Measurements from ENCODE around the gene CFAP251. TPM values are rescaled to one million over a fixed set of nuclear protein-coding genes. Genes with fewer than 3 reads are reported as not detected.

Gene CFAP251
- total RNA-seq, 1 experiment from 2014 or later, result 0.81 TPM

DNA sequence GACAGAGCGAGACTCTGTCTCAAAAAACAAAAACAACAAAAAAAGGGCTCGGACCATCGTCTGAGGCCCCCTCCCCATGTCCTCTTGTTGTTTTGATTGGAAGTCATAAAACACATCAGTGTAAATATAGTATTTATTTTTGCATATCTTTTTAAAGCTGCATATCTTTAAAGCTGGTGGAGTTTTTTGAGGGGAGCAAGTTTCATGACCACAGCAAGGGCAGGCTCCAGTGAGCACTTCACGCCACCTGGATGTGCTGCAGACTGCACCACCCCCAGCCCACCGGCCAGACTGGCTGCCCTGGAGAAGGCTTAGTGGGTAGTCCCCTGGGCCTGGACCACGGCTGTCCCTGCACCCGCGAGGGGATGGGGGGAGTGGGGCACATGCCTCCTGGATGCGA, 91.3 kb downstream of the CFAP251 start:
- no CpG with 5 or more reads among the region's 9 CpGs for WGBS (ENCODE audit: extremely low coverage, insufficient read length, low lambda C conversion rate)
- Histone ChIP-seq H3K18ac (ENCODE audit: insufficient read length, low read depth, low read length) (no peak overlapping the region), H3K79me1 (ENCODE audit: insufficient read depth, low read depth, low read length, poor library complexity, severe bottlenecking) (no peaks in the 10 kb centered on the region), H3K23me2 (ENCODE audit: insufficient read length, low read depth, low read length, poor library complexity, severe bottlenecking) (no peaks in the 10 kb centered on the region), H3K56ac (ENCODE audit: insufficient read length, low read depth, low read length) (no peak overlapping the region), H2AFZ (ENCODE audit: low read length) (no peak overlapping the region), H2BK5ac (ENCODE audit: insufficient read length, low read length) (no peak overlapping the region), H3K4ac (ENCODE audit: low read depth, low read length) (no peak overlapping the region), H3T11ph (ENCODE audit: low read length) (no peak overlapping the region), H3K9me3 (ENCODE audit: control insufficient read depth, low read depth, low read length) (no peaks in the 10 kb centered on the region), H2BK12ac (ENCODE audit: insufficient read length, low read depth, low read length) (no peak overlapping the region), H4K5ac (ENCODE audit: insufficient read length, low read depth, low read length) (no peak overlapping the region), H2BK15ac (ENCODE audit: low read depth, low read length) (no peak overlapping the region), H3K14ac (ENCODE audit: insufficient read depth, low read length) (no peak overlapping the region), H3K4me1 (ENCODE audit: insufficient read depth, low read length) (no peaks in the 10 kb centered on the region), H3K27me3 (ENCODE audit: insufficient read depth, low read length) (no peaks in the 10 kb centered on the region), H3K9ac (ENCODE audit: extremely low read depth, insufficient read length, low read length) (no peak overlapping the region), H3K27ac (ENCODE audit: insufficient read length, low read depth, low read length) (no peak overlapping the region), H4K8ac (replicated peaks; ENCODE audit: insufficient read length, low read depth, low read length) (no peak overlapping the region), H2BK120ac (ENCODE audit: low read depth, low read length, poor library complexity, severe bottlenecking) (no peak overlapping the region), H2AK5ac (ENCODE audit: insufficient read length, low read length) (no peak overlapping the region), H3K79me2 (ENCODE audit: insufficient read depth, low read length) (no peaks in the 10 kb centered on the region), H4K91ac (ENCODE audit: insufficient read length, low read depth, low read length) (no peak overlapping the region), H3K4me2 (ENCODE audit: insufficient read depth, insufficient read length, low read length) (no peak overlapping the region), H4K20me1 (ENCODE audit: control insufficient read depth, insufficient read depth, insufficient read length) (no peaks in the 10 kb centered on the region), H3K23ac (ENCODE audit: insufficient read length, low read depth, low read length) (no peak overlapping the region), H2BK20ac (ENCODE audit: low read depth, low read length, poor library complexity, severe bottlenecking) (no peak overlapping the region)
- 0 out of 7 replicates have a peak, but pooled peaks cover 0 to 2% (median 0%) of the 10 kb centered on the region in 3 experiments for H3K36me3 Mint-ChIP-seq (ENCODE audit: insufficient read depth in 1 of 3, low read depth in 3 of 3)
- H3K27ac Mint-ChIP-seq, result no peak overlapping the region
- no peak for DNase-seq
- TF ChIP-seq, protein P1, sequence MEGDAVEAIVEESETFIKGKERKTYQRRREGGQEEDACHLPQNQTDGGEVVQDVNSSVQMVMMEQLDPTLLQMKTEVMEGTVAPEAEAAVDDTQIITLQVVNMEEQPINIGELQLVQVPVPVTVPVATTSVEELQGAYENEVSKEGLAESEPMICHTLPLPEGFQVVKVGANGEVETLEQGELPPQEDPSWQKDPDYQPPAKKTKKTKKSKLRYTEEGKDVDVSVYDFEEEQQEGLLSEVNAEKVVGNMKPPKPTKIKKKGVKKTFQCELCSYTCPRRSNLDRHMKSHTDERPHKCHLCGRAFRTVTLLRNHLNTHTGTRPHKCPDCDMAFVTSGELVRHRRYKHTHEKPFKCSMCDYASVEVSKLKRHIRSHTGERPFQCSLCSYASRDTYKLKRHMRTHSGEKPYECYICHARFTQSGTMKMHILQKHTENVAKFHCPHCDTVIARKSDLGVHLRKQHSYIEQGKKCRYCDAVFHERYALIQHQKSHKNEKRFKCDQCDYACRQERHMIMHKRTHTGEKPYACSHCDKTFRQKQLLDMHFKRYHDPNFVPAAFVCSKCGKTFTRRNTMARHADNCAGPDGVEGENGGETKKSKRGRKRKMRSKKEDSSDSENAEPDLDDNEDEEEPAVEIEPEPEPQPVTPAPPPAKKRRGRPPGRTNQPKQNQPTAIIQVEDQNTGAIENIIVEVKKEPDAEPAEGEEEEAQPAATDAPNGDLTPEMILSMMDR (conservative IDR thresholded peaks at IDR 0.05), result no peak
- no peak overlapping the region for H3K4me3 Mint-ChIP-seq
- H3K27me3 Mint-ChIP-seq (ENCODE audit: low read depth), result peaks cover 1% of the 10 kb centered on the region; the same call in 1 of the 2 replicates
- peaks cover 7 to 8% of the 10 kb centered on the region in 2 experiments for H3K4me1 Mint-ChIP-seq
- H3K9me3 Mint-ChIP-seq, result no peaks in the 10 kb centered on the region

Data from H9 (cell line).